K562 (cell line): ENCODE results near the gene NR3C2.

Source experiments
- CBFA2T2 ChIP-seq: fragments of 450-650 bp; conservative IDR thresholded peaks from 2 replicates; pipeline ENCODE4 v1.6.1; 2017; ENCODE audit warnings: mild to moderate bottlenecking
- EGR1 ChIP-seq: fragments of 450-650 bp; conservative IDR thresholded peaks from 2 replicates; pipeline ENCODE4 v1.6.1; 2017; ENCODE audit warnings: mild to moderate bottlenecking
- EZH2 ChIP-seq: IDR thresholded peaks from 2 replicates; pipeline ENCODE4 v1.6.1; 2012; ENCODE audit warnings: low read depth, mild to moderate bottlenecking, inconsistent platforms, low read length, borderline replicate concordance
- GATAD2B ChIP-seq: fragments of 450-650 bp; IDR thresholded peaks from 2 replicates; pipeline ENCODE4 v1.6.1; 2017; ENCODE audit warnings: mild to moderate bottlenecking, borderline replicate concordance
- PHB2 ChIP-seq: fragments of 450-650 bp; IDR thresholded peaks from 2 replicates; pipeline ENCODE4 v1.6.1; 2017; ENCODE audit warnings: low read depth
- RBBP5 ChIP-seq: fragments of 200-600 bp; sonication (generic); IDR thresholded peaks from 2 replicates; pipeline ENCODE4 v1.6.1; 2012; ENCODE audit warnings: borderline replicate concordance, mild to moderate bottlenecking, low read length, control low read depth, inconsistent platforms; ENCODE audit not compliant: insufficient read depth, poor library complexity, severe bottlenecking
- TARDBP ChIP-seq: fragments of 450-650 bp; IDR thresholded peaks from 2 replicates; pipeline ENCODE4 v1.6.1; 2016
- TF ChIP-seq, protein P1 (sequence below): sonication (generic); formaldehyde crosslinking; IDR thresholded peaks from 2 replicates; pipeline ENCODE4 v1.8.1; 2023; ENCODE audit warnings: mild to moderate bottlenecking, missing genetic modification reagents
- TF ChIP-seq, protein P2 (sequence below), 3 experiments: IDR thresholded peaks in 2 of 3; conservative IDR thresholded peaks in 1 of 3; 2 replicates each; pipeline ENCODE4 v1.5.1; 2011 to 2012; ENCODE audit warnings: low read length in 3 of 3, mild to moderate bottlenecking in 3 of 3, control low read depth in 2 of 3, improper control_type of control experiment in 1 of 3, inconsistent platforms in 1 of 3, low read depth in 1 of 3, mixed read lengths in 1 of 3, moderate library complexity in 1 of 3; ENCODE audit not compliant: insufficient read depth in 2 of 3
- TF ChIP-seq, protein P3 (sequence below): sonication (generic); formaldehyde crosslinking; IDR thresholded peaks from 2 replicates; pipeline ENCODE4 v1.8.1; 2022; ENCODE audit warnings: missing genetic modification reagents
- TF ChIP-seq, protein P4 (sequence below): fragments of 250-450 bp; sonication (Bioruptor Pico); IDR thresholded peaks from 2 replicates; pipeline ENCODE4 v1.6.1; 2021; ENCODE audit warnings: mild to moderate bottlenecking
- TF ChIP-seq, protein P5 (sequence below): fragments of 250-450 bp; sonication (Bioruptor Pico); IDR thresholded peaks from 2 replicates; pipeline ENCODE4 v1.5.0; 2020; ENCODE audit warnings: mild to moderate bottlenecking

DNA sequence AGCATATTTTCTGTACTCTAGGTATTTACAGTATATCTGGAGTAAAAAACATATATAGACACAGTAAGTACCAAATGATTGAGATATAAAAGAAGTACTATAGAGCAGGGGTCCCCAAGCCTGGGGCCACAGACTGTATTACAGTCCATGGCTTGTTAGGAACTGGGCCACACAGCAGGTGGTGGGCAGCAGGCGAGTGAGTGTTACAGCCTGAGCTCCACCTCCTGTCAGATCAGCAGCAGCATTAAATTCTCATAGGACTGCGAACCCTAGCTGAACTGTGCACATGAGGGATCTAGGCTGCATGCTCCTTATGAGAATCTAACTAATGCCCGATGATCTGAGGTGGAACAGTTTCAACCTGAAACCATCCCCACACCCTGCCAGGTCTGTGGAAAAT, 300.7 kb downstream of the NR3C2 start:
- TF ChIP-seq EZH2 (no peak), TARDBP (no peak), EGR1 (no peak), RBBP5 (no peak), CBFA2T2 (no peak), PHB2 (no peak), GATAD2B (no peak)
- TF ChIP-seq, protein P1, sequence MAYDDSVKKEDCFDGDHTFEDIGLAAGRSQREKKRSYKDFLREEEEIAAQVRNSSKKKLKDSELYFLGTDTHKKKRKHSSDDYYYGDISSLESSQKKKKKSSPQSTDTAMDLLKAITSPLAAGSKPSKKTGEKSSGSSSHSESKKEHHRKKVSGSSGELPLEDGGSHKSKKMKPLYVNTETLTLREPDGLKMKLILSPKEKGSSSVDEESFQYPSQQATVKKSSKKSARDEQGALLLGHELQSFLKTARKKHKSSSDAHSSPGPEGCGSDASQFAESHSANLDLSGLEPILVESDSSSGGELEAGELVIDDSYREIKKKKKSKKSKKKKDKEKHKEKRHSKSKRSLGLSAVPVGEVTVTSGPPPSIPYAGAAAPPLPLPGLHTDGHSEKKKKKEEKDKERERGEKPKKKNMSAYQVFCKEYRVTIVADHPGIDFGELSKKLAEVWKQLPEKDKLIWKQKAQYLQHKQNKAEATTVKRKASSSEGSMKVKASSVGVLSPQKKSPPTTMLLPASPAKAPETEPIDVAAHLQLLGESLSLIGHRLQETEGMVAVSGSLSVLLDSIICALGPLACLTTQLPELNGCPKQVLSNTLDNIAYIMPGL (CRISPR knock-in tag) = no peak
- TF ChIP-seq, protein P2, sequence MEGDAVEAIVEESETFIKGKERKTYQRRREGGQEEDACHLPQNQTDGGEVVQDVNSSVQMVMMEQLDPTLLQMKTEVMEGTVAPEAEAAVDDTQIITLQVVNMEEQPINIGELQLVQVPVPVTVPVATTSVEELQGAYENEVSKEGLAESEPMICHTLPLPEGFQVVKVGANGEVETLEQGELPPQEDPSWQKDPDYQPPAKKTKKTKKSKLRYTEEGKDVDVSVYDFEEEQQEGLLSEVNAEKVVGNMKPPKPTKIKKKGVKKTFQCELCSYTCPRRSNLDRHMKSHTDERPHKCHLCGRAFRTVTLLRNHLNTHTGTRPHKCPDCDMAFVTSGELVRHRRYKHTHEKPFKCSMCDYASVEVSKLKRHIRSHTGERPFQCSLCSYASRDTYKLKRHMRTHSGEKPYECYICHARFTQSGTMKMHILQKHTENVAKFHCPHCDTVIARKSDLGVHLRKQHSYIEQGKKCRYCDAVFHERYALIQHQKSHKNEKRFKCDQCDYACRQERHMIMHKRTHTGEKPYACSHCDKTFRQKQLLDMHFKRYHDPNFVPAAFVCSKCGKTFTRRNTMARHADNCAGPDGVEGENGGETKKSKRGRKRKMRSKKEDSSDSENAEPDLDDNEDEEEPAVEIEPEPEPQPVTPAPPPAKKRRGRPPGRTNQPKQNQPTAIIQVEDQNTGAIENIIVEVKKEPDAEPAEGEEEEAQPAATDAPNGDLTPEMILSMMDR (IDR thresholded peaks at IDR 0.05 in 2 of 3, conservative IDR thresholded peaks at IDR 0.05 in 1 of 3; ENCODE audit: insufficient read depth in 2 of 3, low read depth in 1 of 3, low read length in 3 of 3) = no peak
- TF ChIP-seq, protein P3, sequence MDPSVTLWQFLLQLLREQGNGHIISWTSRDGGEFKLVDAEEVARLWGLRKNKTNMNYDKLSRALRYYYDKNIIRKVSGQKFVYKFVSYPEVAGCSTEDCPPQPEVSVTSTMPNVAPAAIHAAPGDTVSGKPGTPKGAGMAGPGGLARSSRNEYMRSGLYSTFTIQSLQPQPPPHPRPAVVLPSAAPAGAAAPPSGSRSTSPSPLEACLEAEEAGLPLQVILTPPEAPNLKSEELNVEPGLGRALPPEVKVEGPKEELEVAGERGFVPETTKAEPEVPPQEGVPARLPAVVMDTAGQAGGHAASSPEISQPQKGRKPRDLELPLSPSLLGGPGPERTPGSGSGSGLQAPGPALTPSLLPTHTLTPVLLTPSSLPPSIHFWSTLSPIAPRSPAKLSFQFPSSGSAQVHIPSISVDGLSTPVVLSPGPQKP (CRISPR knock-in tag) = no peak
- TF ChIP-seq, protein P4, sequence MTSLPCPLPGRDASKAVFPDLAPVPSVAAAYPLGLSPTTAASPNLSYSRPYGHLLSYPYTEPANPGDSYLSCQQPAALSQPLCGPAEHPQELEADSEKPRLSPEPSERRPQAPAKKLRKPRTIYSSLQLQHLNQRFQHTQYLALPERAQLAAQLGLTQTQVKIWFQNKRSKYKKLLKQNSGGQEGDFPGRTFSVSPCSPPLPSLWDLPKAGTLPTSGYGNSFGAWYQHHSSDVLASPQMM (CRISPR knock-in tag) = no peak
- TF ChIP-seq, protein P5, sequence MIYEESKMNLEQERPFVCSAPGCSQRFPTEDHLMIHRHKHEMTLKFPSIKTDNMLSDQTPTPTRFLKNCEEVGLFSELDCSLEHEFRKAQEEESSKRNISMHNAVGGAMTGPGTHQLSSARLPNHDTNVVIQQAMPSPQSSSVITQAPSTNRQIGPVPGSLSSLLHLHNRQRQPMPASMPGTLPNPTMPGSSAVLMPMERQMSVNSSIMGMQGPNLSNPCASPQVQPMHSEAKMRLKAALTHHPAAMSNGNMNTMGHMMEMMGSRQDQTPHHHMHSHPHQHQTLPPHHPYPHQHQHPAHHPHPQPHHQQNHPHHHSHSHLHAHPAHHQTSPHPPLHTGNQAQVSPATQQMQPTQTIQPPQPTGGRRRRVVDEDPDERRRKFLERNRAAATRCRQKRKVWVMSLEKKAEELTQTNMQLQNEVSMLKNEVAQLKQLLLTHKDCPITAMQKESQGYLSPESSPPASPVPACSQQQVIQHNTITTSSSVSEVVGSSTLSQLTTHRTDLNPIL (CRISPR knock-in tag) = no peak
